ENCODE data around the gene ADAM12. TPM values are rescaled to one million over a fixed set of nuclear protein-coding genes. Genes with fewer than 3 reads are reported as not detected.
A peak's percentile ranks its signal among the peaks of the same experiment; 100 is the strongest.

ADAM12 gene
- total RNA-seq, 1 donor from 2014 or later: 18.4 TPM

GRCh38 chr10:126218778-126219649 lies 169.3 kb downstream of the ADAM12 start:
- Mint-ChIP-seq H3K36me3 (ENCODE audit: unreplicated experiment) (no peaks in the 10 kb centered on the region), H3K4me1 (ENCODE audit: low read depth, unreplicated experiment) (peaks cover 20% of the 10 kb centered on the region)

GRCh38 chr10:126218174-126218573 lies 170.1 kb downstream of the ADAM12 start:
- no peaks in the 10 kb centered on the region for H3K9me3 Mint-ChIP-seq (ENCODE audit: unreplicated experiment)
- TF ChIP-seq CTCF (IDR thresholded peaks at IDR 0.05; ENCODE audit: partially characterized antibody, unreplicated experiment): no peak
- H3K27me3 Mint-ChIP-seq (ENCODE audit: unreplicated experiment): peaks cover 4% of the 10 kb centered on the region
- H3K36me3 Mint-ChIP-seq (ENCODE audit: unreplicated experiment): no peaks in the 10 kb centered on the region
- no peak overlapping the region for H3K27ac Mint-ChIP-seq (ENCODE audit: unreplicated experiment)
- H3K4me3 Mint-ChIP-seq (ENCODE audit: unreplicated experiment): no peak overlapping the region
- no peak for DNase-seq
- H3K4me1 Mint-ChIP-seq (ENCODE audit: low read depth, unreplicated experiment): peaks cover 20% of the 10 kb centered on the region

More at GRCh38 chr10:126218778-126219649, 169.3 kb downstream of the ADAM12 start:
- DNase-seq: no peak
- no peaks in the 10 kb centered on the region for H3K9me3 Mint-ChIP-seq (ENCODE audit: unreplicated experiment)
- H3K4me3 Mint-ChIP-seq (ENCODE audit: unreplicated experiment): no peak overlapping the region
- peaks cover 4% of the 10 kb centered on the region for H3K27me3 Mint-ChIP-seq (ENCODE audit: unreplicated experiment)
- no peak for TF ChIP-seq CTCF (IDR thresholded peaks at IDR 0.05; ENCODE audit: partially characterized antibody, unreplicated experiment)
- H3K27ac Mint-ChIP-seq (ENCODE audit: unreplicated experiment): no peak overlapping the region

GRCh38 chr10:126216632-126216961 lies 171.7 kb downstream of the ADAM12 start:
- Mint-ChIP-seq H3K9me3 (ENCODE audit: unreplicated experiment) (no peaks in the 10 kb centered on the region), H3K36me3 (ENCODE audit: unreplicated experiment) (peaks cover 2% of the 10 kb centered on the region), H3K4me1 (ENCODE audit: low read depth, unreplicated experiment) (peaks cover 17% of the 10 kb centered on the region), H3K4me3 (ENCODE audit: unreplicated experiment) (no peak overlapping the region), H3K27me3 (ENCODE audit: unreplicated experiment) (no peaks in the 10 kb centered on the region), H3K27ac (ENCODE audit: unreplicated experiment) (peak overlapping the region; percentile 59)
- TF ChIP-seq CTCF (IDR thresholded peaks at IDR 0.05; ENCODE audit: partially characterized antibody, unreplicated experiment): no peak
- DNase-seq: no peak

- DNase-seq: no peak
- peaks cover 4% of the 10 kb centered on the region for H3K36me3 Mint-ChIP-seq (ENCODE audit: unreplicated experiment)
- peak overlapping the region; percentile 59 for H3K27ac Mint-ChIP-seq (ENCODE audit: unreplicated experiment)
- no peak for TF ChIP-seq CTCF (IDR thresholded peaks at IDR 0.05; ENCODE audit: partially characterized antibody, unreplicated experiment)
- no peaks in the 10 kb centered on the region for H3K9me3 Mint-ChIP-seq (ENCODE audit: unreplicated experiment)
- peak overlapping the region; percentile 26 for H3K4me3 Mint-ChIP-seq (ENCODE audit: unreplicated experiment)
- H3K4me1 Mint-ChIP-seq (ENCODE audit: low read depth, unreplicated experiment): peaks cover 17% of the 10 kb centered on the region
- H3K27me3 Mint-ChIP-seq (ENCODE audit: unreplicated experiment): no peaks in the 10 kb centered on the region
Observed at GRCh38 chr10:126215746-126216631, 172.3 kb downstream of the ADAM12 start.

All from glutamatergic neuron (in vitro differentiated cells).